DND-41 (cell line): ENCODE results near the gene PDE3B.

Experiments used
- ATAC-seq: fragments of 200-7000 bp; cut with Tn5 transposase; 3 replicates; pipeline ENCODE4 v1.9.1; 2021; ENCODE audit warnings: low read depth; ENCODE audit not compliant: insufficient read depth
- DNase-seq: peaks from one replicate; pipeline ENCODE4 v3.0.0-alpha.2; 2020
- H2AFZ ChIP-seq: 2 replicates; pipeline ENCODE4 v1.6.0; 2012; ENCODE audit warnings: low read depth, low read length
- H3K27ac ChIP-seq: 2 replicates; pipeline ENCODE4 v1.5.1; 2012; ENCODE audit warnings: low read length, inconsistent platforms
- H3K27me3 ChIP-seq: fragments of 200-600 bp; sonication (generic); 2 replicates; pipeline ENCODE4 v1.6.0; 2012; ENCODE audit warnings: low read length, mild to moderate bottlenecking, inconsistent platforms; ENCODE audit not compliant: insufficient read depth, poor library complexity
- H3K36me3 ChIP-seq: 2 replicates; pipeline ENCODE4 v1.5.1; 2012; ENCODE audit warnings: low read length, inconsistent platforms; ENCODE audit not compliant: insufficient read depth
- H3K4me1 ChIP-seq: 2 replicates; pipeline ENCODE4 v1.5.1; 2012; ENCODE audit warnings: mild to moderate bottlenecking, low read length; ENCODE audit not compliant: insufficient read depth
- H3K4me2 ChIP-seq: 2 replicates; pipeline ENCODE4 v1.6.0; 2012; ENCODE audit warnings: mild to moderate bottlenecking, moderate library complexity, low read length, inconsistent platforms; ENCODE audit not compliant: insufficient read depth
- H3K4me3 ChIP-seq, 2 experiments: fragments of 200-600 bp in 1 of 2; shearing (Covaris generic) in 1 of 2; 2 replicates each; pipeline ENCODE4 v1.5.1; 2012 to 2016; ENCODE audit warnings: inconsistent platforms in 2 of 2, low read length in 2 of 2, mild to moderate bottlenecking in 2 of 2, low read depth in 1 of 2, moderate library complexity in 1 of 2
- H3K79me2 ChIP-seq: 2 replicates; pipeline ENCODE4 v1.6.0; 2012; ENCODE audit warnings: low read length, inconsistent platforms; ENCODE audit not compliant: insufficient read depth
- H3K9ac ChIP-seq: 2 replicates; pipeline ENCODE4 v1.6.0; 2012; ENCODE audit warnings: low read depth, mild to moderate bottlenecking, inconsistent platforms, low read length, moderate library complexity
- H3K9me3 ChIP-seq: 2 replicates; pipeline ENCODE4 v1.5.1; 2012; ENCODE audit warnings: low read length, moderate library complexity, mild to moderate bottlenecking, inconsistent platforms; ENCODE audit not compliant: insufficient read depth, severe bottlenecking
- H4K20me1 ChIP-seq: 2 replicates; pipeline ENCODE4 v1.6.0; 2012; ENCODE audit warnings: low read length; ENCODE audit not compliant: insufficient read depth
- CTCF ChIP-seq: IDR thresholded peaks from 2 replicates; pipeline ENCODE4 v1.5.1; 2012; ENCODE audit warnings: borderline replicate concordance, low read length, moderate library complexity, mild to moderate bottlenecking; ENCODE audit not compliant: poor library complexity, severe bottlenecking; ENCODE audit errors: extremely low read depth
- EZH2 ChIP-seq: IDR thresholded peaks from 3 replicates; pipeline ENCODE4 v1.6.1; 2012; ENCODE audit warnings: borderline replicate concordance, low read depth, mild to moderate bottlenecking, moderate library complexity, low read length, inconsistent platforms; ENCODE audit not compliant: severe bottlenecking

PDE3B gene

GRCh38 chr11:14641801-14642200 is 1.8 kb upstream of the PDE3B start:
- Histone ChIP-seq H3K36me3 (no peaks in the 10 kb centered on the region; the same call in 1 of the 2 replicates), H3K9ac (peak overlapping the region; percentile 95; the same call in 1 of the 2 replicates), H3K4me1 (peaks cover 81% of the 10 kb centered on the region), H4K20me1 (peaks cover 14% of the 10 kb centered on the region; the same call in 1 of the 2 replicates), H3K4me2 (peak overlapping the region; percentile 75), H3K9me3 (no peaks in the 10 kb centered on the region), H2AFZ (no peak overlapping the region), H3K4me3 (peak overlapping the region in 1 of 2 experiments; percentile 83; a peak in 2 of 4 replicates), H3K27me3 (no peaks in the 10 kb centered on the region), H3K79me2 (peaks cover 82% of the 10 kb centered on the region), H3K27ac (peak overlapping the region; percentile 78; the same call in 1 of the 2 replicates)
- TF ChIP-seq EZH2 (no peak), CTCF (no peak)
- ATAC-seq (no peak), DNase-seq (no peak)

- no peak for ATAC-seq
- Histone ChIP-seq H4K20me1 (peaks cover 14% of the 10 kb centered on the region; the same call in 1 of the 2 replicates), H3K4me1 (peaks cover 81% of the 10 kb centered on the region), H3K4me2 (peak overlapping the region; percentile 75), H3K9me3 (no peaks in the 10 kb centered on the region), H3K9ac (peak overlapping the region; percentile 95), H3K4me3 (peak overlapping the region; percentile 53 to 83; a peak in 3 of 4 replicates), H3K27me3 (no peaks in the 10 kb centered on the region), H3K27ac (peak overlapping the region; percentile 78), H3K79me2 (peaks cover 82% of the 10 kb centered on the region), H2AFZ (0 out of 2 replicates have a peak overlapping the region, but pooled peaks have one; percentile 7), H3K36me3 (no peaks in the 10 kb centered on the region; the same call in 1 of the 2 replicates)
- no peak for TF ChIP-seq EZH2
- TF ChIP-seq CTCF = no peak
- DNase-seq = no peak
These were observed 1.2 kb upstream of the PDE3B start for GRCh38 chr11:14642453-14642852.

- H3K4me2 ChIP-seq = peak overlapping the region; percentile 75
- H3K4me1 ChIP-seq = peaks cover 80% of the 10 kb centered on the region
- H2AFZ ChIP-seq = peak overlapping the region; percentile 67
- H3K9ac ChIP-seq = peak overlapping the region; percentile 95
- TF ChIP-seq EZH2 (no peak), CTCF (no peak)
- DNase-seq (no peak), ATAC-seq (no peak)
- peak overlapping the region; percentile 53 to 83; a peak in 3 of 4 replicates for H3K4me3 ChIP-seq
- no peaks in the 10 kb centered on the region for H3K27me3 ChIP-seq
- no peaks in the 10 kb centered on the region; the same call in 1 of the 2 replicates for H3K36me3 ChIP-seq
- H3K9me3 ChIP-seq = no peaks in the 10 kb centered on the region
- H3K79me2 ChIP-seq = peaks cover 82% of the 10 kb centered on the region
- H4K20me1 ChIP-seq = peaks cover 14% of the 10 kb centered on the region; the same call in 1 of the 2 replicates
- H3K27ac ChIP-seq = peak overlapping the region; percentile 78
These were observed 519 bp upstream of the PDE3B start for GRCh38 chr11:14642873-14643696.
